ENCODE results near the gene OBP2B. TPM values are rescaled to one million over a fixed set of nuclear protein-coding genes. Genes with fewer than 3 reads are reported as not detected.
"Not testable (repeated sequence)": the region's sequence is repeated elsewhere in the genome, so short reads cannot be mapped to it uniquely, and the experiment has no call there.

Gene OBP2B
- total RNA-seq, 1 donor from 2014 or later, result not detected

DNA sequence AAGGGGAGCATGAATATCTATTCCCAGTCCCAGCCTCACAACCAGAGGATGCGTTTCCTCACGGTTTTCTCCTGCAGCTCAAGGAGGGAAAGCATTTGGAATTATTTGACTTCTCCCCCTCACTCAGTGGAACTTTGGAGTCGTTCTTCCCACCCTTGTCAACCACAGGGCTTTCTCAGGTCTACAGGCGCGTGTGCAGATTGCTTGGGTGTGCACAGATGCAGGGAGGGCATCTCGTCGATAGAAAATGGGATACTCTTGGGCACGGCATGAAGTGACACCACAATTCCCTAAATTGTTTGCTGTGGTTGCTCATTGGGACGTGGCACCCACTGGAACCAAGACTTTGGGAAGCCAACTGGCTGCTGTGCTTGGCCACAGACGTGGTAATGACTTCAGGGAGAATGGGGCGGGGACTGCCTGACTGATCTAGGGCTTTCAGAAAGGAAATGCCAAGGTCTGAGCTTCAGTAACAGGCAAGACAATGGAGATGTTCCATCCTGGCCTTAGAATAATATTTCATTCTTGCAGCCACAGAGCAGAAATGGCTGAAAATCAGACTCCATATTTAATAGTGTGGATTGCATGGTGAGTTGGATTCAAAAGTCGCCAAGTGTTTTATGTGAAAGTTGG lies 12.2 kb upstream of the OBP2B start:
- DNase-seq, result no peak

DNA sequence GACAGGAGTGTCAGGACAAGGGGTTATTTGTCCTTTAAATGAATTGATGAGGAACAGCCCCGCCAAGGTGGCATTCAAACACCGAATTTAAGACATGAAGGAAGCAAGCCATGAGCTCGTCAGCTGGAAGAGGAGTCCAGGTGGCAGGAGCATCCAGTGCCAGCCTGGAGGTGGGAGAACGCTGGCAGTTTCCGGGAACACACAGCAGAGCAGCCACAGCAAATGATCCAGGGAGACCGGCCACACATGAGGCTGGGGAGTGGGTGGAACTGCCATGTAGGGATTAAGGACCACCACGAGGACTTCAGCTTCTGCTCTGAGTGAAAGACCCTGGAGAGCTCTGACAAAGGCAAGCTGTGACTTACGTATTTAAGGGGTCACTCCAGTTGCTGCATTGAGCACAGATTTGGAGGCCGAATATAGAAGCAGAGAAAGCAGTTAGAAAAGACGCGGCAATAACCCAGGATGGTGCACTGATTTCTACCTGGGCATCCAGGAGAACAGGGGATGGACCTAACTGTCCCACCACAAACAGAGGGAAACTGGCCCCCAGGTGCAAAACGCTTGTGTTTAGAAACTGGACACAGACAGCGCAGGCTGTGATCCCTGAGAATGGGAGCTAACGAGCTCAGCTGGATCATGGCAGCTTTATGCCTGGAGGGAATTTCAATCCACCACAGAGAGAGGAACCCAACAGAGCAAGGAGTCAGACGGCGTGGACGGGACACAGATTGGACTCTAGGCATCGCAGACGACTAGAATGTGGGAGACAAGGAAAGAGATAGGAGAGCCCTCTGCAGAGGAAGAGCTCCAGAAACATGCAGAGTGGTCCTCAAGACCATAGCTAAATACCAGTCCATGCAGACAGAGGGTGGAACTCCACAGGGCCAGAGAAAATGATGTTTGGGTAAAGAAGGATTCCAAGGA lies 9.3 kb upstream of the OBP2B start:
- DNase-seq, result not testable (repeated sequence)

DNA sequence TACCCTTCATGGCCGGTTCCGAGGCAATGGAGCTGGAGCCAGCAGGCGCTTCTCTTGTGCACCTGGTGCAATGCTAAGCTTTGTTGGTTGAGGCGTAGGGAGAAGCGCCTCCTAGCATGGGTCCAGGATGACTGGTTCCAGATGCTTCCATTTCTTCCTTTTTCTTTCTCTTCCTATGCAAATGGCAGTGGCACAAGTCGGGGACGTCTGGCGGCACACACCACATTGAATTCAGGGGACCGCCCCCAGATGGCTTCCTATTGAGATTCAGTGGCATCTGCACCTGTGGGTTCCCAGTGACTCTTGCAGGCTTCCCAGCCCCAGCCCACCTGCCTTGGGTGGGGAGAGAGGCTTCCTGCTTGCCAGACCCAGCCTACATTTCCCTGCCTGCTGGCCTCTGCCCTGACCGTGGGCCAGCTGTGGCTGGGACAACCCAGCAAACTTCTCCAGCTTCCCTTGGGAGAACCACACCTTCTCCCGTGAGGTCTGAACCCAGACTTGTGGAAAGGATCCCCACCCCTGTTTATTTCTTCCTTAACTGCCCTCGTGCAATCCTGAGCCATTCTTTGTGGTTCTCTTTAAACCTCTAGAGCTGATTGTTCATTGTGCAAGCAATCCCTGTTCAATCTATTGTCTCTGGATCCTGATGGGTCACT lies 8.4 kb upstream of the OBP2B start:
- DNase-seq, result not testable (repeated sequence)

DNA sequence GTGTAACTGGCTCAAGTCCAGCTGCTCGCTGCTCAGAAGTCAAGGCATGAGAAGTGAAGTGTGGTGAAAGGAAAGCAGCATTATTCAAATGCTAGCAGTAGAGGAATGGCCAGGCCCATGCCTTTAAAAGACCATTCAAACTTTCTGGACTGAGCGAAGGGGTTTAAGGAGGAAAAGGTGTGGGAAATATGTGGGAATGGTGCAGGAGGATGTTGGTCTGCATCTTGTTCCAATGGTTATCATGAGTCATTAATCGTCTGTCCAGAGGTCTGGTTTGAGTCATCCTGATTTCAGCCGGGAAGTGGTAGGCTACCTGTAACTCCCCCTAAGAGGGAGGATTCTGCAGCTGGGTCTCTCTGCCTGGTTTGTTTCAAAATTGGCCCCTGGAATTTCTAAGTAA lies 5.2 kb upstream of the OBP2B start:
- not testable (repeated sequence) for DNase-seq

DNA sequence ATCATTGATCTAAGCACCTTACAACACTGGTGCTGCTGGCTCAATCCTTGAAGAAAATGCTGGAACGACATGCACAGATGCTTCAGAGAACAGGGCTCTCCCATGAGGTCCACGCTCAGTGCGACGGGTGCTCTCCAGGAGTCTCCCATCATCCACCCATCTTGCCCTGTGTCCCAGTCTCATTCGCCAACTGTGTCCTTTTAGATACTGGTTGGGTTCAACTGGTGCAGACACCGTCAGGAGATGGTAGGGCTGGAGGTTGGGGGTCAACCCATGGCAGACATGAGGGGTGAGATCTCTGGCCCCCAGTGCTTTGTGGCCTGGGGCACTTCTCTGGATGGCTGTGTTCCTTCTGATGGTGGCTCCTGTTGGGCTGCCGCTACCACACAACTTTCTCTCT lies 1.6 kb upstream of the OBP2B start:
- no peak for DNase-seq

DNA sequence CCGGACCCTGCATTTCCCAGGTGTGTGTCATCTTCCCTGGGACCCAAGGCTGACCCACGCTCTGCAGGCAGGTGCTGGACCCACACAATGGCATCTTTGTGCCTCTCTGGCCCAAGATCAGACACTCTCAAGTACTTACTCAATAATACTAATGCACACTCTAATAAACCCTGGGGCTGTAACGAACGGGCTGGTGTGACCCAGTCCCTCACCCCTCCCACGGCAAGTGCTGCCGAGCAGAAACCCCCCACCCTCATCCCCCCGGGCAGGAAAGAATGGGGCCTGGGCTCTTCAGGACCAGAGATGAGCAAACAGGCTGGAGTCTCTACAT lies 1.1 kb upstream of the OBP2B start:
- DNase-seq, result no peak

DNA sequence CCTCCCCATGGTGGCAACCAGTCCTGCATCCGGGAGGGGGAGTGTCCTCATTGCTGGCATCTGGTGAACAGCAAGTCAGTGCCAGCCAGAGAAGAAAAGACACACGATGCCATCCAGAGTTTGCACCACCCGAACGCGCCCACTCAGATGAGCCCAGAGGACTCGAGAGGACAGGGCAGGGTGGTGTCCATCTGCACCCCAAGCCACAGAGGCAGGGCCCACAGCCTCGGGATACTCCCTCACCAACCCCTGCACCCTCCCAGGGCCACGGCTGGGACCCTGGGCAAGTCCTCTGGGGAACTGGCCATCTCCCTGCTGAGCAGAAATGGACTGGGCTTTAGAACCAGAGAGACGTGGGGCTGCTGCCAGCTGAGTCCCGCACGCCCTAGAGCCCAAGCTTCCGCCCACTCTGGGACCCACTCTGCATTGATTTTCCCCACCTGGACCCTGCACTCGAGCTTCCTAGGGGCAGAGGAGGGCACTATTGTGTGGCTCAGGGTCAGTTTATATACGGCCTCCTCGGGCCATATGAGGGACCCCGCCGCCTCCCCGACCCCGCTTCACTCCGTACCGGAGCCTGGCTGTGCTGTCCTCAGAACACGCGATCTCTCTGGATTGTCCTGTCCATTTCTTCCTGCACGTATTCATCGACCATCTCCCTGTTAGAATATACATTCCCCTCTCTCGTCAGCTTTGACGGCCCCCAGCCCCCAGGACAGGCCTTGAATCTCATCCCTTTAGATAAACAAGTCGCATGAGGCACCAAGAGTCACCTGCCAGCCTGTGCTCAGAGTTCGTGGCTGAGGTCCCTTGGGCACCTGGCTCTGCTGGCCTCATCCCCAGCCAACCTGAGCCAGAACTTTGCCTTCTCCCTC lies 514 bp upstream of the OBP2B start:
- DNase-seq, result not testable (repeated sequence)

DNA sequence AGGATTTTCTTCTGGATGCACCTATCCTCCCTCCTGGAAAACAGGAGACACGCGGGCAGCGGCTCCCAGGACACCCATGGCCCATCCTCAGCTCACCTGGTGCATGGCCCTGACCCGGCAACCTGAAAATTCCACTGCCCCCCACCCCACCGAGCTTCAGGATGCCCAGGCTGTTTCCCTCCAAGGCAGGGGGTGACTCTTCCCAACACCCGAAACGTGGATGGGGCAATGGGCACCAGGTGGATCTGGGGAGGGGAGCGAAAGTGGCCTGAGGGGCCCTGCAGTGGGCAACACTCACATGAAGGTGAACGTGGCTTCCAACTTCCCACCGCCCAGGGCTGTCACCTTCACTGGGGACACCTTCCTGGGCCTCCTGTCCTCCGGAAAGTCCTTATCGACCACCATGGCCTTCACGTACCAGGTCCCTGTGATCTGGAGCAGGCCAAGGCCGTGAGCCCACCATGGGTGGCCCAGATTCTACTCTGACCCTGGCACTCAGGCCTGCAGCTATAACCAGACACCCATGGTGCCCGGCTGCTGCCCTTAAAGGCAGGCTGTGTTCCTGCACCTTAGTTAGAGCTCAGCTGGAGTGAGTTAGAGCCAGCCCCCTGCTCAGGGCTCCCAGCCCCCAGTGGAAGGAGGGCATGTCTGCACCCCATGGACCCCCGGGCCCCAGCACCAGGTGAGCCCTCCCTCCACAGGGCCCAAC lies 725 bp downstream of the OBP2B start:
- DNase-seq, result not testable (repeated sequence)

DNA sequence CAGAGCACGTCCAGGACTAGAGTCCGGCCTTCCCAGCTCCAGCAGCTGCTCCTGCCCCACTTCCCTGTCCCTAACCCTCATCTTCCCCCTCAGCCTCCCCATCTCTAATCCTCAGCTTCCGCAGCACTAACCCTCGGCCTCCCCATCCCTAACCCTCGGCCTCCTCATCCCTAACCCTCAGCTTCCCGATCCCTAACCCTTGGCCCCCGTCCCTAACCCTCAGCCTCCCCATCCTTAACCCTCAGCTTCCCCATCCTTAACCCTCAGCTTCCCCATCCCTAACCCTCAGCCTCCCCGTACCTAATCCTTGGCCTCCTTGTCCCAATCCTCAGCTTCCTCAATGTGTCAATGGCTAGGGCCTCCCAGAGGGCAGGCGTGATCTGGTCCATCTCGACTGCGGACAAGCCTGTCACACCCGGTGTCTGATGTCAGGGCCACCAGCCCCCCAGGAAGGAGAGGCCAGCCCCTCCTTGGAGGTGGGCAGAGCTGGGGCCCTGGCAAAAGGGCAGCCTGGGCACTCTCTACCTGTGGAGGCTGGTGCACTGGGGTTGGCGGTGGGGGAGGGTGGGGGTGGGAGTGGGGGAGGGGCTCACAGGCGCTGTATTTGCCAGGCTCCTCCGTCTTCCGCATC lies 1.4 kb downstream of the OBP2B start:
- no peak for DNase-seq

DNA sequence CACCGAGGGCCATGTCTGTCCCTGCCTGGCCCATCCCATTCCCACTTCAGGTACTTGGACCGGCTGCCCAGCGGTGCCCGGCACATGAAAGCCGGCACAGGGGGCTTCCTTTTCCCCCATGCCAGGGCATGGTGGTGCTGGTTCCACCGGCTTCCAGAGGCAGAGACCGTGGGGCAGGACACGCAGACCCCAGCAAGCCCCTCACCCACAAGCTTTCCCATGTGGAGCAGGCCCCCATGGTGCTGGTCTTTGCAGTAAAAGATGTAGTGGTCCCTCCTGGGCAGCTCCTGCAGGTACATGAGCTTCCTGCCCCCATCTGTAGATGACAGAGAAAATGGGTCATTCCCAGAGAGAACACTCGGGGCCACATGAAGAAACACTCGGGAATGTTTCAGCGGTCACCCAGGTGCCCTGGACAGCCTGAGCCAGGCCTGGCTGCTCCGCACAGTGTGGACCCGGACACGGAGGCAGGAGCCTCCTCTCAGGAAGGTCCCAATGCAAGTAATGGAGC lies 2.0 kb downstream of the OBP2B start:
- DNase-seq, result no peak

DNA sequence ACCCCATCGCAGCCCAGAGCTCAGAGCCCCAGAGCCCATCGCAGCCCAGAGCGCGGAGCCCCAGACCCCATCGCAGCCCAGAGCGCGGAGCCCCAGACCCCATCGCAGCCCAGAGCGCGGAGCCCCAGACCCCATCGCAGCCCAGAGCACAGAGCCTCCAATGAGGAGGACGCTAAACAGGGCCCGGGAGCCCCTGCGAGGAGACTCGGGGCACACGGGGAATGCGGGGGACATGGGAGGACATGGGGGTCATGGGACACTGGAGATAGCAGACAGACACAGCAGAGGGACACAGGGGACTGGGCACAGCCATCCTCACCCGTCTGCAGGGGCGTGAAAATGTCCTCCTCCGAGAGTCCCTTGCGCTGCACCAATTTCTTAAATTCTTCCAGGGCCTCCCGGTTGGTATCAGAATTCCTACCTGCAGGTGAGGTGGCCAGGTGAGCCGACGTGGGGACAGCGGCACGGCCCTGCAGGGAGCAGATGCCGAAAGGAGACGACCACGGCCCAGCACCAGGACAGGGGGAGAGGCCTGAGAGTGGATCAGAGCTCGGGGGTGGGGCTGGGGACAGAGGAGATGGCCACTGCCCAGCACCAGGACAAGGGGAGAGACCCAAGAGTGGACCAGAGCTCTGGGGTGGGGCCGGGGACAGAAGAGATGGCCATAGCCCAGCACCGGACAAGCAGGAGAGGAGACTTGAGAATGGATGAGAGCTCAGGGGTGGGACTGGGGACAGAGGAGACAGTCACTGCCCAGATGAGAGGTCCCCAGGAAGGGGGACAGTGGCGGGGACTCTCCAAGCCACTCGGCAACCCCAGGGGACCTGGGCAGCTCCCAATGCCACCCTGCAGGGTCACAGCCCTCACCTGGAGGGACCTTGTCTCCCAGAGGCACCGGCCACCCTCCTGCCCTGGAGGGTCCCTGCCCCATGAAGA lies 2.8 kb downstream of the OBP2B start:
- DNase-seq, result no peak

DNA sequence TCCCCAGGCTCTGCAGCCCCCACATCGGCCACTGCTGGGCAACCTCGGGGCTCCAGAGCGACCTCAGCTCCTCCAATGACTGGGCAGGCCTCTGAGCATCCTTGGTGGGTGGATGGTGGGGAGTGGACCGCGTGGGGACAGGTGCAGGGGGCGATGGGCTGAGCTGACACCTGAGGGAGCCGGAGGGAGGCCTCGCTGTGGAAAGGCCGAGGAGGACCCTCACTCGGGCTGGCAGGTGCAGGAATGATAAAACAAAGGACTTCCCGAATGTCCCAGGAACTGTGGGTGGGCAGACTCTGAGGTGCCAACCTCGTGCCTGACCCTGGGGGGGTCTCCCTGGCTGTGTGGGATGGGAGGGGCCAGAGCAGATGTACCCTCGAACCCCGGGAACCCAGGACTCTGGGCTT lies 3.6 kb downstream of the OBP2B start:
- DNase-seq, result not testable (repeated sequence)

DNA sequence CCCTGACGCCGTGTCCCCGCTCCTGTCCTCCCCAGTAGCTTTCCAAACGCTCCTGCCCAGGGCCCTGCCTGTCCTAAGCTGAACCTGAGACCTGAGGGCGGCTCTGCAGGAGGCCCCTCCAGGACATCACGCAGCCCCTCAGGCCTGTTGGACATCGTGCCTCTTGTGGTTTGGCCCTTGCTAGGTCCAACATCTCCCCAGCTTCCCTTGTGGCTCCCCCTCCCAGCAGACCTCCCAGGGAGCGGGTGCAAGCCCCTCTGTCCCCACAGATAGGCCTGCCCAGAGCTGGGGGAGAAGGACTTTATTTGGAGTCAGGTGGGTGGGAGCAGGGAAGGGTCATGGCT lies 4.1 kb downstream of the OBP2B start:
- DNase-seq, result no peak

DNA sequence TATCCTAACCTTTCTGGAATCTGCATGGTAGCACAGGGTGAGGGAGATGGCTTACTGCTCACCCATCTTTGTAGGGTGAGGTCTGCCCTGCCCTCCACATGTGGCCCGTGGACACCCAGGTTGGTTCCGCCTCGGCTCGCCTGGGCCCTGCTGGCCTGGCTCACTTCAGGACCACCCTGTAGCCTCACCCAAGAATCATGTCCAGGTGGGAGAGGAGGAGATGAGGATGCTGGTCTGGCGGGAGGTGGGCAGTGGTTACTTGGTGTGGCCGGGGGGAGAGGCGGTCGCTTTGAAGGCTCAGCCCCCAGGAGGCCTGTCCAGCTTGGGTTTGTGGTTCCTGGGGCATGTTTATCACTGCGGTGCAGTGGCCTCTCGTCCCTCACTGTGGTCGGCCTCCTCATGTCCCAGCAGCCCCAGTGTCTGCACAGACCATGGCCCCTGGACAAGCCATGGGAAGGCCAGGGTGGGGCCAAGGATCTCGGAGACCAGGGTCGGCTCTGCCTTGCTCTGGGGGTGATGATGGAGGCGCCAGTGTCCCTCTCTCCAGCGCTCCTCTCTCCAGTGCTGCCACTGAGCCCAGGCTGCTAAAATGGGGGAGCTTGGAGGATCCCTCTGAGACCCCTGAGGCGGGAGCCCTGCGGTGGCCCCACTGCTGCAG lies 4.6 kb downstream of the OBP2B start:
- DNase-seq, result no peak

DNA sequence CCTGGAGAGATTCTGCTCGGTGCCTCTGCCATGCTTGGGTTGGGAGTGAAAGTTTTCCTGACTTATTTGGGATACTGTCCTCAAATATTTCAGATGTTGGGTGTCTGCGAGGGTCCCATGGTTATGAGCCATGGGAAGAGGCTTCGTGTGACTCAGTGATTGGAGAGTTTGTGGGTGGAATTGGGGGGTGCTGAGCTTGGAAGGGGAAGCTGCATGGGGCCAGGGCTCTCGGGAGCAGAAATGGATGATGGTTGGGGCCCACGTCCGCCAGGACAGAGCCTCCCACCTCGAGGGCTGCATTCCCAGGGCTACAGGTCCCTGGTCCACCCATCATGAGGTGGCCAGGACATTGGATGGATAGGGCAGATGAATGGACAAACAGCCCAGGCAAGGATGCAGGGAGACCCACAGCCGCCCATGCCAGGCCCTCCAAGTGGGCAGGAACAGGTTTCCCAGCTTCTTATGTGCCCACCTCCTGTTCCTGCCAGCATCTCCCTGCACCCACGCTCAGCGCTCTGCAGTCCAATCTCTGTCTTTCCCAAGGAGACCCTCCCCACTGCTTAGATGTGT lies 5.5 kb downstream of the OBP2B start:
- no peak for DNase-seq

DNA sequence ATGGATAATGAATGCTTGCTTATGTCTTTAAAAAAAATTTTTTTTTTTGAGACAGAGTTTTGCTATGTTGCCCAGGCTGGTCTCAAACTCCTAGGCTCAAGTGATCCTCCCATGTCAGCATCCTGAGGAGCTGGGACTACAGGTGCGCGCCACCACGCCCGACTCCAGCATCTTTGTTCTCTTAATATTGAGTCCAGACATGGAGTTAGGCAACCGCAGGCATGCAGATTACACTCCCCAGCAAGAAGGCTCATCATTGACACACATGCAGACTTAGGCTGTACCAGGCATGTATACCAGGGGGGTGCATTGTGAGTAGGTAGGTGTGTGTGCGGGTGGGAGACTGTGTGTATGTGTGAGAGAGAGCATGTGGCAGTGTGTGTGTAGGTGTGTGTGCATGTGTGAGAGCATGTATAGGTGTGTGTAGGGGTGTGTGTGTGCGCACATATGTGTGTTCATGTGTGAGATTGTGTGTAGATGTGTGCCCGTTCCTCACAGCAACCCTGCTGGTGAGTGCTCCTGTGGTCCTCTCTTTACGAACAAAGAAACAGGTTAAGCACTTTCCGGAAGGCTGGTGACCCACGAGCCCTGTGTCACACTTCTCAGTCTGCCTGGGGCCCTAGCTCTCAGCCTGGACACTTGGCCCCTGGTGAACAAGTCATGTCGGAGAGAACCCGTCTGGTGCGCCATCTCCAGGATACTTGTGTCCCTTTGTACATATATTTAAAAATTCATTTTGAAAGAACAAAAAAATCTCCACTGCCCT lies 6.2 kb downstream of the OBP2B start:
- no peak for DNase-seq

DNA sequence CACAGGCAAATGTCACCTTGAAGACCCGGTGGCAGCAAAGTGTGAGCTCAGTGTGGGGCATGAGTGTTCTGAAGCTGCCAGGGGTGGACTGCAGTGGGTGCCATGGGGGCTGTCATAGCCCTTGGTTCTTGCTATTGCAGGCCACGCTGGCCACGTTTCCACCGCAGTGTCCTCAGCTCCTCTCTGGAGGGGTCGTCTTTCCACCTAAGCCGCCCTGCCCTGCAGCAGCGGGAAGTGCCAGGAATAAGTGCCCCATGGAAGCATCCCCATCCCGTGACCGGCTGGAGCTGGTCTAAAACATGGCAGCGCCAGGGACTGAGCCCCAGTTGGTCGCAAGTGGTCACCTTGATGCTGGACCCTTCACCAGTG lies 6.9 kb downstream of the OBP2B start:
- DNase-seq, result no peak

DNA sequence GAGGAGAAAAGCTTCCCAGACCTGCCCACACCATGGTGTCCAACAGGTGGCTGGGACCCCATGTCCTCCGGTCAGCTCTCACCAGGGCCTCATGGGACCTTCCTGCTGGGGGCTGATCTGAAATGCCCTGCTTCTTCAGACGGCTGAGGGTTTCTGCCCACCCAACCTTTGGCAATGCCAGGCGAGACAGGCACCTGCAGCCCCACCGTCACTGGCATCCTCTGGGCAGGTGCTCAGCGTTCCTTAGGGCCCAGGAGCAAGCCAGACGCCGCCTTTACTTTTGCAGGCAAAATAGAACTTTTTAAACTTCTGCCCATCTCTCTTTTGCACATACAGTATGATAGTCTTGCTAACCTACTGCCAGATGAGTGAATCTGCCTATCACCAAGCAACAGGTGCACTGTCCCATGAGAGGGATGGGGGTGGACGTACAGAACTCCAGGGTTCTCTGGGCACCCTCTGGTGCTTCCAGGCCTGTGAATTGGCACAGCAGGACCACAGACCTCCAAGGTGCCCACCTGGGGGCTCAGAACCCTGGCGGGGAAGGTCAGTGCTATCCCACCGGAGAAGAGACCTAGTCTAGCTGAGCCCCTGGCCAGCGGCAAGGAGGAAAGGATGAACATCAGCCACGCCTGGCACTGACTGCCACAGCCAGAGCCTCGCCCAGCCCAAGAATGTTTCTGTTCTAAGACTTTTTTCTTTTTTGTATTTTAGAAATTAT lies 7.5 kb downstream of the OBP2B start:
- no peak for DNase-seq
